HG03159 (cell line): ENCODE results near the gene ARHGEF1.

Source experiments
- ATAC-seq: cut with Tn5 transposase; IDR thresholded peaks from one replicate; pipeline ENCODE4 v1.9.1; 2021; ENCODE audit warnings: mild to moderate bottlenecking, moderate library complexity; ENCODE audit not compliant: unreplicated experiment

The ARHGEF1 gene

GRCh38 chr19:41882568-41883462 is at the start of gene ARHGEF1:
Gene ARHGEF1 (plus strand): TSS chr19:41883184. CDS start chr19:41888083, 4,899 bp downstream.
- ATAC-seq = no peak

- no peak for ATAC-seq
Measured at GRCh38 chr19:41837981-41838708, 44.8 kb upstream of the ARHGEF1 start.

GRCh38 chr19:41839211-41839610 is 43.8 kb upstream of the ARHGEF1 start:
- no peak for ATAC-seq

GRCh38 chr19:41843371-41843770 is 39.6 kb upstream of the ARHGEF1 start:
- ATAC-seq = no peak

GRCh38 chr19:41844601-41845000 is 38.4 kb upstream of the ARHGEF1 start, which contains the start of gene LYPD4:
Gene LYPD4 (minus strand): TSS chr19:41844683. CDS start chr19:41839285, 5,398 bp downstream.
- ATAC-seq = no peak

GRCh38 chr19:41845001-41845050 is 38.2 kb upstream of the ARHGEF1 start, which contains the start of gene DMRTC2:
Gene DMRTC2 (plus strand): TSS chr19:41845042. CDS start chr19:41847429, 2,387 bp downstream.
- ATAC-seq = no peak

GRCh38 chr19:41845051-41845590 is 37.9 kb upstream of the ARHGEF1 start:
- ATAC-seq = no peak

- no peak for ATAC-seq
Measured at GRCh38 chr19:41847351-41848105, 35.5 kb upstream of the ARHGEF1 start.

GRCh38 chr19:41848666-41849065 is 34.3 kb upstream of the ARHGEF1 start:
- no peak for ATAC-seq

- no peak for ATAC-seq
Measured at GRCh38 chr19:41849067-41849466, 33.9 kb upstream of the ARHGEF1 start.

GRCh38 chr19:41850381-41850780 is 32.6 kb upstream of the ARHGEF1 start:
- no peak for ATAC-seq

GRCh38 chr19:41851456-41851855 is 31.5 kb upstream of the ARHGEF1 start:
- ATAC-seq = no peak

- no peak for ATAC-seq
Measured at GRCh38 chr19:41853344-41853743, 29.6 kb upstream of the ARHGEF1 start.

- ATAC-seq = no peak
Measured at GRCh38 chr19:41853768-41854167, 29.2 kb upstream of the ARHGEF1 start.

- ATAC-seq = no peak
Measured at GRCh38 chr19:41859213-41859617, 23.8 kb upstream of the ARHGEF1 start.

- peak; percentile 71 for ATAC-seq
Measured at GRCh38 chr19:41859618-41860418, 23.2 kb upstream of the ARHGEF1 start, which contains the start of gene RPS19. Gene RPS19 (plus strand): TSS chr19:41860255. CDS start chr19:41860775, 520 bp downstream.

- no peak for ATAC-seq
Measured at GRCh38 chr19:41860419-41861115, 22.4 kb upstream of the ARHGEF1 start.

GRCh38 chr19:41861116-41861768 is 21.7 kb upstream of the ARHGEF1 start:
- no peak for ATAC-seq

- ATAC-seq = no peak
Measured at GRCh38 chr19:41861846-41862245, 21.1 kb upstream of the ARHGEF1 start.
